Prostate gland (tissue), 2 donors: ENCODE measurements around the gene STX12.

Source experiments
- POLR2A ChIP-seq: fragments of 450-650 bp; IDR thresholded peaks from one replicate; pipeline ENCODE4 v1.6.1; 2016; ENCODE audit warnings: antibody characterized with exemption, mild to moderate bottlenecking
- POLR2AphosphoS5 ChIP-seq: sonication (generic); formaldehyde crosslinking; IDR thresholded peaks from one replicate; pipeline ENCODE4 v1.6.1; 2017; ENCODE audit warnings: antibody characterized with exemption
- TF ChIP-seq, protein P1 (sequence below), 4 experiments: fragments of 200-600 bp in 2 of 4; fragments of 450-650 bp in 2 of 4; sonication (generic) in 2 of 4; IDR thresholded peaks; 1 replicate in 3 of 4; 2 replicates in 1 of 4; pipeline ENCODE4 v1.5.1; 2016 to 2019; ENCODE audit warnings: antibody characterized with exemption in 4 of 4, mild to moderate bottlenecking in 2 of 4, moderate library complexity in 2 of 4

DNA sequence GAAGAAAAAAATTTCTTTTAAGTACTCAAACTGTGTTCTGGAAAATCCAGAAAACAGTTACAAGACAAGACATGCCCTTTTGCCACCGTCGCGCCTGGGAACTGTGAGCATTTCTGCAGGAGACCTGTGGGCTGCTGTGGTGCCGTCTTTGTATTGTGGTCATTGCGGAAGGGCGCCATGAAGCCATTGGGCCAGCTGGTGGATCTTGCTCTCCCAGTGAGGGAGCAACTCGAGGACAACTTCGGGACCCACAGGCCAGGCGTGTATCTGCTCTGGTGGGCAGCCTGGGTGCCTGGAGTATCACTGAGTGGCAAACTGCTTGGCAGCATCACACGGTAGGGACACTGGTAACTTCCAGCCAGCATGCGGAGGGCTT is 95.5 kb downstream of the STX12 start:
- TF ChIP-seq, protein P1, sequence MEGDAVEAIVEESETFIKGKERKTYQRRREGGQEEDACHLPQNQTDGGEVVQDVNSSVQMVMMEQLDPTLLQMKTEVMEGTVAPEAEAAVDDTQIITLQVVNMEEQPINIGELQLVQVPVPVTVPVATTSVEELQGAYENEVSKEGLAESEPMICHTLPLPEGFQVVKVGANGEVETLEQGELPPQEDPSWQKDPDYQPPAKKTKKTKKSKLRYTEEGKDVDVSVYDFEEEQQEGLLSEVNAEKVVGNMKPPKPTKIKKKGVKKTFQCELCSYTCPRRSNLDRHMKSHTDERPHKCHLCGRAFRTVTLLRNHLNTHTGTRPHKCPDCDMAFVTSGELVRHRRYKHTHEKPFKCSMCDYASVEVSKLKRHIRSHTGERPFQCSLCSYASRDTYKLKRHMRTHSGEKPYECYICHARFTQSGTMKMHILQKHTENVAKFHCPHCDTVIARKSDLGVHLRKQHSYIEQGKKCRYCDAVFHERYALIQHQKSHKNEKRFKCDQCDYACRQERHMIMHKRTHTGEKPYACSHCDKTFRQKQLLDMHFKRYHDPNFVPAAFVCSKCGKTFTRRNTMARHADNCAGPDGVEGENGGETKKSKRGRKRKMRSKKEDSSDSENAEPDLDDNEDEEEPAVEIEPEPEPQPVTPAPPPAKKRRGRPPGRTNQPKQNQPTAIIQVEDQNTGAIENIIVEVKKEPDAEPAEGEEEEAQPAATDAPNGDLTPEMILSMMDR (IDR thresholded peaks at IDR 0.05), result no peak
- TF ChIP-seq POLR2A (no peak), POLR2AphosphoS5 (no peak)
